ENCODE data around the gene RNF44.

DNA sequence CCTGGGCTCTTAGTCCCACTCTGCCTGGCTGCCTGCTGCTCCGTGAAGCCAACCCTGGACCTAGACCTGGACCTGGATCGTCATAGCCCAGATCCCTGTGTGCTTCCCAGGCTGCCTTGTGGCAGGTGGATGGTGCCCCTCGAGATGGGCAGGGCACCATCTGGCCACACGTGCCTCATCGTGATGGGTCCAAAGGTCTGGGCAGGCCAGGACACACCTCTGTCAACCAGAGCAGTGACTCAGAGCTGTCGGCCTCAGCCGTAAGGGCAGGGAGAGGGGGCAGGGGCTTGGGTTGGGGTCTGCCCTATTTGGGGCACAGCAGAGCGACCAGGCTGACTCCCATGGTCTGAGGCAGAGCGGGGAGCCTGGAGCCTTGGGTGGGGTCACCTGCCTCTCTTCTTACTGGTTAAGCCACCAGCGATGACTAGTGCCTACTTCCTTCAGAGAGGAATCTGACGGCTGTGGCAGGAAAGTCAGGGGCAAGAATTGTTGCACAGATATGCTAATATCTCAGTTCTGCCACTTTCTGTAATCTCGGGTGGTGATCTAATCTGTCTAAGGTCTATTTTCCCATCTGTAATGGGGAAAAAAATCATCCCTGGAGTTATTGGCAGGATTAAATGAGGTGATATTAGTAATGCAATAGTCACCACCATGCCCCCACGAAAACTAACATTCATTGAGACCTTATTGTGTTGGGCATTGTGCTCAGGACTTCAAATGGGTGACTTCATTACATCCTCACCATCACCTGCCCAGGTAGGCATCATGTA, 8.7 kb upstream of the RNF44 start:
- TF ChIP-seq, protein P1, sequence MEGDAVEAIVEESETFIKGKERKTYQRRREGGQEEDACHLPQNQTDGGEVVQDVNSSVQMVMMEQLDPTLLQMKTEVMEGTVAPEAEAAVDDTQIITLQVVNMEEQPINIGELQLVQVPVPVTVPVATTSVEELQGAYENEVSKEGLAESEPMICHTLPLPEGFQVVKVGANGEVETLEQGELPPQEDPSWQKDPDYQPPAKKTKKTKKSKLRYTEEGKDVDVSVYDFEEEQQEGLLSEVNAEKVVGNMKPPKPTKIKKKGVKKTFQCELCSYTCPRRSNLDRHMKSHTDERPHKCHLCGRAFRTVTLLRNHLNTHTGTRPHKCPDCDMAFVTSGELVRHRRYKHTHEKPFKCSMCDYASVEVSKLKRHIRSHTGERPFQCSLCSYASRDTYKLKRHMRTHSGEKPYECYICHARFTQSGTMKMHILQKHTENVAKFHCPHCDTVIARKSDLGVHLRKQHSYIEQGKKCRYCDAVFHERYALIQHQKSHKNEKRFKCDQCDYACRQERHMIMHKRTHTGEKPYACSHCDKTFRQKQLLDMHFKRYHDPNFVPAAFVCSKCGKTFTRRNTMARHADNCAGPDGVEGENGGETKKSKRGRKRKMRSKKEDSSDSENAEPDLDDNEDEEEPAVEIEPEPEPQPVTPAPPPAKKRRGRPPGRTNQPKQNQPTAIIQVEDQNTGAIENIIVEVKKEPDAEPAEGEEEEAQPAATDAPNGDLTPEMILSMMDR (IDR thresholded peaks at IDR 0.05), result no peak
- TF ChIP-seq POLR2A (IDR thresholded peaks at IDR 0.05) (no peak), POLR2AphosphoS5 (IDR thresholded peaks at IDR 0.05) (no peak)
